T-helper 1 cell (primary cell): ENCODE data around the gene TPGS2.
"Not testable (repeated sequence)": the region's sequence is repeated elsewhere in the genome, so short reads cannot be mapped to it uniquely, and the experiment has no call there.

Experiments
- DNase-seq, 5 donors: peaks; one replicate each; pipeline ENCODE4 v3.0.0-alpha.2; 2012 to 2020

TPGS2 gene

GRCh38 chr18:36821681-36822080, 7.1 kb downstream of the TPGS2 start:
- no peak for DNase-seq

GRCh38 chr18:36819621-36820020, 9.2 kb downstream of the TPGS2 start:
- no peak for DNase-seq

- DNase-seq, result no peak
Measured at GRCh38 chr18:36818652-36819051, 10.2 kb downstream of the TPGS2 start.

GRCh38 chr18:36817039-36817438, 11.8 kb downstream of the TPGS2 start:
- DNase-seq, result no peak

GRCh38 chr18:36816096-36816495, 12.7 kb downstream of the TPGS2 start:
- not testable (repeated sequence) for DNase-seq

- no peak for DNase-seq
Measured at GRCh38 chr18:36814994-36815393, 13.8 kb downstream of the TPGS2 start.

GRCh38 chr18:36813824-36814223, 15.0 kb downstream of the TPGS2 start:
- no peak for DNase-seq

- no peak for DNase-seq
Measured at GRCh38 chr18:36813101-36813775, 15.6 kb downstream of the TPGS2 start.

GRCh38 chr18:36812678-36813077, 16.1 kb downstream of the TPGS2 start:
- no peak for DNase-seq

GRCh38 chr18:36811955-36812354, 16.8 kb downstream of the TPGS2 start:
- no peak for DNase-seq

- DNase-seq, result no peak
Measured at GRCh38 chr18:36811430-36811829, 17.4 kb downstream of the TPGS2 start.

- peak in 4 of 5 donors; percentile 10 to 63 (median 23) for DNase-seq
Measured at GRCh38 chr18:36809590-36810381, 19.0 kb downstream of the TPGS2 start.

GRCh38 chr18:36808681-36809080, 20.1 kb downstream of the TPGS2 start:
- DNase-seq, result no peak

GRCh38 chr18:36805105-36805504, 23.7 kb downstream of the TPGS2 start:
- DNase-seq, result no peak

GRCh38 chr18:36798738-36799473, 29.9 kb downstream of the TPGS2 start:
- no peak for DNase-seq

- DNase-seq, result no peak
Measured at GRCh38 chr18:36792634-36793283, 36.0 kb downstream of the TPGS2 start.

- no peak for DNase-seq
Measured at GRCh38 chr18:36786686-36787085, 42.1 kb downstream of the TPGS2 start.

GRCh38 chr18:36783792-36784191, 45.0 kb downstream of the TPGS2 start:
- DNase-seq, result no peak

GRCh38 chr18:36782710-36783109, 46.1 kb downstream of the TPGS2 start:
- no peak for DNase-seq

GRCh38 chr18:36780748-36781147, 48.1 kb downstream of the TPGS2 start:
- no peak for DNase-seq

- no peak for DNase-seq
Measured at GRCh38 chr18:36777566-36777965, 51.2 kb downstream of the TPGS2 start.

GRCh38 chr18:36776650-36777049, 52.2 kb downstream of the TPGS2 start:
- no peak for DNase-seq

- no peak for DNase-seq
Measured at GRCh38 chr18:36775396-36775795, 53.4 kb downstream of the TPGS2 start.
